ENCODE results near the gene MAP3K15. TPM values are rescaled to one million over a fixed set of nuclear protein-coding genes. Genes with fewer than 3 reads are reported as not detected.
A peak's percentile ranks its signal among the peaks of the same experiment; 100 is the strongest.

The MAP3K15 gene
- total RNA-seq, 1 donor: not detected

- no peak for TF ChIP-seq CTCF (IDR thresholded peaks at IDR 0.05; ENCODE audit: insufficient read depth, low read length)
- DNase-seq (ENCODE audit: low read depth): no peak
- H3K4me3 ChIP-seq (ENCODE audit: low read depth, low read length): no peak overlapping the region
These were observed 25.9 kb upstream of the MAP3K15 start for GRCh38 chrX:19541196-19541595.

GRCh38 chrX:19540076-19540475 lies 24.8 kb upstream of the MAP3K15 start:
- no peak for TF ChIP-seq CTCF (IDR thresholded peaks at IDR 0.05; ENCODE audit: insufficient read depth, low read length)
- DNase-seq (ENCODE audit: low read depth): no peak
- no peak overlapping the region for H3K4me3 ChIP-seq (ENCODE audit: low read depth, low read length)

- no peak overlapping the region for H3K4me3 ChIP-seq (ENCODE audit: low read depth, low read length)
- no peak for DNase-seq (ENCODE audit: low read depth)
- TF ChIP-seq CTCF (IDR thresholded peaks at IDR 0.05; ENCODE audit: insufficient read depth, low read length): no peak
These were observed 24.4 kb upstream of the MAP3K15 start for GRCh38 chrX:19539665-19540064.

GRCh38 chrX:19535476-19535875 lies 20.2 kb upstream of the MAP3K15 start:
- H3K4me3 ChIP-seq (ENCODE audit: low read depth, low read length): no peak overlapping the region

GRCh38 chrX:19532709-19533108 lies 17.4 kb upstream of the MAP3K15 start:
- H3K4me3 ChIP-seq (ENCODE audit: low read depth, low read length): no peak overlapping the region
- no peak for DNase-seq (ENCODE audit: low read depth)
- TF ChIP-seq CTCF (IDR thresholded peaks at IDR 0.05; ENCODE audit: insufficient read depth, low read length): no peak

More at GRCh38 chrX:19535476-19535875, 20.2 kb upstream of the MAP3K15 start:
- DNase-seq (ENCODE audit: low read depth): peak; percentile 37
- peak; percentile 39 for TF ChIP-seq CTCF (IDR thresholded peaks at IDR 0.05; ENCODE audit: insufficient read depth, low read length)

GRCh38 chrX:19517965-19518364 lies 2.7 kb upstream of the MAP3K15 start:
- no peak for TF ChIP-seq CTCF (IDR thresholded peaks at IDR 0.05; ENCODE audit: insufficient read depth, low read length)
- no peak overlapping the region for H3K4me3 ChIP-seq (ENCODE audit: low read depth, low read length)
- no peak for DNase-seq (ENCODE audit: low read depth)

- H3K4me3 ChIP-seq (ENCODE audit: low read depth, low read length): no peak overlapping the region
- DNase-seq (ENCODE audit: low read depth): no peak
- no peak for TF ChIP-seq CTCF (IDR thresholded peaks at IDR 0.05; ENCODE audit: insufficient read depth, low read length)
These were observed 352 bp upstream of the MAP3K15 start for GRCh38 chrX:19515615-19516105.
